HEK293 (cell line): ENCODE data around the gene PROSER3.
A peak's percentile ranks its signal among the peaks of the same experiment; 100 is the strongest.

Experiments
- CTCF ChIA-PET: fragments of 350-600 bp; formaldehyde crosslinking; extraction: SDS; loops from one replicate; lab custom pipeline; 2021; ENCODE audit warnings: antibody characterized with exemption; lab: Yijun Ruan, JAX
- POLR2A ChIA-PET: fragments of 300-600 bp; formaldehyde crosslinking; extraction: SDS; loops from one replicate; lab custom pipeline; 2020; ENCODE audit warnings: antibody characterized with exemption, inconsistent platforms; lab: Yijun Ruan, JAX
- H3K27ac ChIP-seq: fragments of 200-500 bp; sonication (Bioruptor generic); 2 replicates; pipeline ENCODE4 v1.5.1; 2014; ENCODE audit warnings: low read depth, low read length, control low read depth, inconsistent platforms; ENCODE audit errors: extremely low read depth
- H3K36me3 ChIP-seq, 2 experiments: fragments of 200-500 bp in 1 of 2; sonication (Bioruptor generic) in 1 of 2; 1 replicate in 1 of 2; 2 replicates in 1 of 2; pipeline ENCODE4 v1.5.1; 2014 to 2017; ENCODE audit warnings: inconsistent platforms in 2 of 2, low read length in 2 of 2; ENCODE audit not compliant: control insufficient read depth in 2 of 2, insufficient read depth in 1 of 2
- H3K4me1 ChIP-seq: fragments of 200-500 bp; sonication (Bioruptor generic); 2 replicates; pipeline ENCODE4 v1.5.1; 2014; ENCODE audit warnings: mild to moderate bottlenecking, low read length, inconsistent platforms; ENCODE audit not compliant: control insufficient read depth, insufficient read depth
- H3K4me3 ChIP-seq: 2 replicates; pipeline ENCODE4 v1.5.1; 2011; ENCODE audit warnings: low read depth, mild to moderate bottlenecking, control low read depth, low read length, moderate library complexity
- H3K9me3 ChIP-seq: fragments of 200-500 bp; sonication (Bioruptor generic); 2 replicates; pipeline ENCODE4 v1.5.1; 2014; ENCODE audit warnings: low read depth, low read length, inconsistent platforms; ENCODE audit not compliant: control insufficient read depth, insufficient read depth
- ATF2 ChIP-seq: fragments of 450-650 bp; formaldehyde crosslinking; IDR thresholded peaks from 2 replicates; pipeline ENCODE4 v1.5.1; 2016; ENCODE audit warnings: missing biosample characterization, missing genetic modification characterization, low read depth
- BCL6B ChIP-seq: fragments of 450-650 bp; formaldehyde crosslinking; IDR thresholded peaks from 2 replicates; pipeline ENCODE4 v1.5.1; 2017; ENCODE audit warnings: missing biosample characterization, missing genetic modification characterization
- CTCF ChIP-seq: fragments of 450-650 bp; formaldehyde crosslinking; IDR thresholded peaks from 2 replicates; pipeline ENCODE4 v1.5.1; 2016; ENCODE audit warnings: missing biosample characterization, missing genetic modification characterization
- HOXA7 ChIP-seq: sonication (generic); formaldehyde crosslinking; IDR thresholded peaks from 2 replicates; pipeline ENCODE4 v1.8.1; 2022; ENCODE audit warnings: missing genetic modification reagents, borderline replicate concordance
- HOXC10 ChIP-seq: sonication (generic); formaldehyde crosslinking; IDR thresholded peaks from 2 replicates; pipeline ENCODE4 v1.8.1; 2023; ENCODE audit warnings: mild to moderate bottlenecking, missing genetic modification reagents
- PRDM10 ChIP-seq: fragments of 450-650 bp; formaldehyde crosslinking; IDR thresholded peaks from 2 replicates; pipeline ENCODE4 v1.5.1; 2016; ENCODE audit warnings: missing biosample characterization, missing genetic modification characterization
- RBAK ChIP-seq: fragments of 450-650 bp; formaldehyde crosslinking; IDR thresholded peaks from 2 replicates; pipeline ENCODE4 v1.5.1; 2016; ENCODE audit warnings: missing biosample characterization, missing genetic modification characterization
- SALL2 ChIP-seq: fragments of 450-650 bp; formaldehyde crosslinking; IDR thresholded peaks from 2 replicates; pipeline ENCODE4 v1.5.0; 2017; ENCODE audit warnings: missing biosample characterization, mild to moderate bottlenecking, missing genetic modification characterization, borderline replicate concordance
- YY1 ChIP-seq: fragments of 450-650 bp; formaldehyde crosslinking; IDR thresholded peaks from 2 replicates; pipeline ENCODE4 v1.5.1; 2018; ENCODE audit warnings: missing biosample characterization, missing genetic modification characterization
- ZBTB8A ChIP-seq: fragments of 450-650 bp; formaldehyde crosslinking; IDR thresholded peaks from 2 replicates; pipeline ENCODE4 v1.5.1; 2016; ENCODE audit warnings: missing biosample characterization, missing genetic modification characterization
- ZNF133 ChIP-seq: fragments of 450-650 bp; formaldehyde crosslinking; IDR thresholded peaks from 2 replicates; pipeline ENCODE4 v1.5.1; 2016; ENCODE audit warnings: missing biosample characterization, missing genetic modification characterization
- ZNF175 ChIP-seq: fragments of 450-650 bp; formaldehyde crosslinking; IDR thresholded peaks from 2 replicates; pipeline ENCODE4 v1.5.1; 2016; ENCODE audit warnings: missing biosample characterization, missing genetic modification characterization
- ZNF211 ChIP-seq: fragments of 450-650 bp; formaldehyde crosslinking; IDR thresholded peaks from 2 replicates; pipeline ENCODE4 v1.5.1; 2016; ENCODE audit warnings: low read depth, missing biosample characterization, missing genetic modification characterization
- ZNF26 ChIP-seq: fragments of 450-650 bp; formaldehyde crosslinking; IDR thresholded peaks from 2 replicates; pipeline ENCODE4 v1.5.1; 2016; ENCODE audit warnings: missing biosample characterization, missing genetic modification characterization
- ZNF274 ChIP-seq, 2 experiments: fragments of 200-500 bp in 1 of 2; fragments of 450-650 bp in 1 of 2; sonication (Bioruptor generic) in 1 of 2; formaldehyde crosslinking in 1 of 2; IDR thresholded peaks; 2 replicates each; pipeline versions ENCODE4 v1.5.1 to v1.6.1; 2014 to 2016; ENCODE audit warnings: borderline replicate concordance in 1 of 2, inconsistent platforms in 1 of 2, low read length in 1 of 2, missing biosample characterization in 1 of 2, missing genetic modification characterization in 1 of 2
- ZNF341 ChIP-seq: fragments of 450-650 bp; formaldehyde crosslinking; IDR thresholded peaks from 2 replicates; pipeline ENCODE4; 2016; ENCODE audit warnings: low read depth, missing biosample characterization, missing genetic modification characterization
- ZNF391 ChIP-seq: fragments of 450-650 bp; formaldehyde crosslinking; IDR thresholded peaks from 2 replicates; pipeline ENCODE4 v1.5.1; 2016; ENCODE audit warnings: low read depth, missing biosample characterization, missing genetic modification characterization, borderline replicate concordance
- ZNF423 ChIP-seq: fragments of 450-650 bp; formaldehyde crosslinking; IDR thresholded peaks from 2 replicates; pipeline ENCODE4 v1.5.1; 2016; ENCODE audit warnings: missing biosample characterization, missing genetic modification characterization
- ZNF510 ChIP-seq: fragments of 450-650 bp; formaldehyde crosslinking; IDR thresholded peaks from 2 replicates; pipeline ENCODE4 v1.5.1; 2018; ENCODE audit warnings: mild to moderate bottlenecking, missing genetic modification characterization, missing biosample characterization; ENCODE audit not compliant: insufficient replicate concordance
- ZNF544 ChIP-seq: fragments of 450-650 bp; formaldehyde crosslinking; IDR thresholded peaks from 2 replicates; pipeline ENCODE4 v1.5.0; 2017; ENCODE audit warnings: missing biosample characterization, missing genetic modification characterization
- ZNF560 ChIP-seq: fragments of 450-650 bp; formaldehyde crosslinking; IDR thresholded peaks from 2 replicates; pipeline ENCODE4 v1.5.1; 2017; ENCODE audit warnings: missing biosample characterization, missing genetic modification characterization, borderline replicate concordance
- ZNF623 ChIP-seq: fragments of 450-650 bp; formaldehyde crosslinking; IDR thresholded peaks from 2 replicates; pipeline ENCODE4 v1.5.1; 2016; ENCODE audit warnings: missing biosample characterization, missing genetic modification characterization
- ZNF639 ChIP-seq: fragments of 450-650 bp; formaldehyde crosslinking; IDR thresholded peaks from 2 replicates; pipeline ENCODE4 v1.5.1; 2016; ENCODE audit warnings: missing biosample characterization, missing genetic modification characterization

PROSER3 gene

GRCh38 chr19:35729021-35729420 is 29.0 kb upstream of the PROSER3 start:
- Histone ChIP-seq H3K9me3 (no peaks in the 10 kb centered on the region), H3K4me1 (no peaks in the 10 kb centered on the region), H3K36me3 (peaks cover 97 to 98% of the 10 kb centered on the region in 2 experiments), H3K4me3 (no peak overlapping the region), H3K27ac (no peak overlapping the region)
- ChIA-PET POLR2A (interaction anchor here (1.0 to 13.6 kb wide), 3 partner anchors 9 to 85 kb away, joined by 3 to 204 read pairs (median 7); no protein-coding TSS in a partner anchor), CTCF (interaction anchor here (0.6 kb wide), 1 partner anchor 39 kb away, joined by 4 read pairs; no protein-coding TSS in a partner anchor)
- TF ChIP-seq ZNF175 (tag by site-specific recombination) (no peak), PRDM10 (tag by site-specific recombination) (no peak), ZNF341 (tag by site-specific recombination) (no peak), ZNF623 (tag by site-specific recombination) (no peak), ZNF510 (no peak), ZNF211 (tag by site-specific recombination) (no peak), ATF2 (no peak), ZNF423 (no peak), ZBTB8A (tag by site-specific recombination) (no peak), BCL6B (tag by site-specific recombination) (no peak), ZNF391 (no peak), RBAK (no peak), HOXA7 (CRISPR knock-in tag) (no peak), ZNF544 (no peak)

- ChIA-PET CTCF (interaction anchor here (1.0 kb wide), 1 partner anchor 35 kb away, joined by 3 read pairs; no protein-coding TSS in a partner anchor), POLR2A (interaction anchor here (1.3 to 13.6 kb wide), 3 partner anchors 8 to 19 kb away, joined by 4 to 204 read pairs (median 7); partner anchors contain the start of genes IGFLR1 and LIN37)
- no peak overlapping the region for H3K4me3 ChIP-seq
- TF ChIP-seq YY1 (tag by site-specific recombination) (no peak), HOXC10 (no peak), ZNF274 (IDR thresholded peaks at IDR 0.05; ENCODE audit: low read length) (no peak), ZNF274 (tag by site-specific recombination; IDR thresholded peaks at IDR 0.05; ENCODE audit: borderline replicate concordance) (no peak), ZNF26 (tag by site-specific recombination) (no peak), ZNF639 (tag by site-specific recombination) (no peak), ZNF560 (no peak), CTCF (tag by site-specific recombination) (no peak), SALL2 (no peak), ZNF133 (no peak)
- no peaks in the 10 kb centered on the region for H3K9me3 ChIP-seq
- no peaks in the 10 kb centered on the region for H3K4me1 ChIP-seq
- H3K27ac ChIP-seq = peak overlapping the region; percentile 31; the same call in 1 of the 2 replicates
- peaks cover 97 to 98% of the 10 kb centered on the region in 2 experiments for H3K36me3 ChIP-seq
Measured at GRCh38 chr19:35729763-35730162, 28.2 kb upstream of the PROSER3 start.
